ENCODE data around the gene ARHGEF16.

The ARHGEF16 gene

GRCh38 chr1:3433076-3433475, 21.4 kb upstream of the ARHGEF16 start:
- DNase-seq = no peak
- Mint-ChIP-seq H3K4me1 (peaks cover 29% of the 10 kb centered on the region), H3K9me3 (peaks cover 3% of the 10 kb centered on the region), H3K4me3 (no peak overlapping the region), H3K27ac (no peak overlapping the region), H3K36me3 (ENCODE audit: low read depth) (no peaks in the 10 kb centered on the region), H3K27me3 (ENCODE audit: low read depth, poor library complexity) (peaks cover 13% of the 10 kb centered on the region)
- TF ChIP-seq CTCF (IDR thresholded peaks at IDR 0.05) = no peak

GRCh38 chr1:3433596-3434320, 20.7 kb upstream of the ARHGEF16 start:
- Mint-ChIP-seq H3K4me3 (no peak overlapping the region), H3K27ac (no peak overlapping the region), H3K4me1 (peaks cover 29% of the 10 kb centered on the region), H3K9me3 (peaks cover 3% of the 10 kb centered on the region), H3K27me3 (ENCODE audit: low read depth, poor library complexity) (peaks cover 9% of the 10 kb centered on the region), H3K36me3 (ENCODE audit: low read depth) (no peaks in the 10 kb centered on the region)
- TF ChIP-seq CTCF (IDR thresholded peaks at IDR 0.05) = no peak
- DNase-seq = no peak

- Mint-ChIP-seq H3K4me1 (peaks cover 29% of the 10 kb centered on the region), H3K9me3 (peaks cover 3% of the 10 kb centered on the region), H3K27ac (no peak overlapping the region), H3K36me3 (ENCODE audit: low read depth) (no peaks in the 10 kb centered on the region), H3K27me3 (ENCODE audit: low read depth, poor library complexity) (peaks cover 8% of the 10 kb centered on the region), H3K4me3 (no peak overlapping the region)
- no peak for DNase-seq
- TF ChIP-seq CTCF (IDR thresholded peaks at IDR 0.05) = no peak
These were observed 19.9 kb upstream of the ARHGEF16 start for GRCh38 chr1:3434406-3435110.

GRCh38 chr1:3435666-3436065, 18.8 kb upstream of the ARHGEF16 start:
- DNase-seq = no peak
- Mint-ChIP-seq H3K9me3 (peaks cover 3% of the 10 kb centered on the region), H3K27ac (no peak overlapping the region), H3K4me1 (peaks cover 36% of the 10 kb centered on the region), H3K36me3 (ENCODE audit: low read depth) (no peaks in the 10 kb centered on the region), H3K27me3 (ENCODE audit: low read depth, poor library complexity) (peaks cover 8% of the 10 kb centered on the region), H3K4me3 (no peak overlapping the region)
- no peak for TF ChIP-seq CTCF (IDR thresholded peaks at IDR 0.05)

- Mint-ChIP-seq H3K4me3 (no peak overlapping the region), H3K36me3 (ENCODE audit: low read depth) (no peaks in the 10 kb centered on the region), H3K9me3 (peaks cover 3% of the 10 kb centered on the region), H3K4me1 (peaks cover 39% of the 10 kb centered on the region), H3K27ac (no peak overlapping the region), H3K27me3 (ENCODE audit: low read depth, poor library complexity) (peaks cover 8% of the 10 kb centered on the region)
- no peak for DNase-seq
- no peak for TF ChIP-seq CTCF (IDR thresholded peaks at IDR 0.05)
These were observed 18.0 kb upstream of the ARHGEF16 start for GRCh38 chr1:3436451-3436850.

Data from nephron progenitor cell (in vitro differentiated cells).